HepG2 (cell line): ENCODE measurements around the gene PGRMC2. TPM values are rescaled to one million over a fixed set of nuclear protein-coding genes. Genes with fewer than 3 reads are reported as not detected.

Source experiments
- ATAC-seq: fragments of 200-7000 bp; cut with Tn5 transposase; 3 replicates; pipeline ENCODE4 v1.9.1; 2020; ENCODE audit warnings: mild to moderate bottlenecking, moderate library complexity
- BruUV-seq: library from RNA; stranded (reverse); fragments of 400-500 nt; replicated peaks from 2 replicates; lab custom pipeline; 2021; lab: Mats Ljungman, UMichigan
- CTCF ChIA-PET: fragments of 300-600 bp; formaldehyde crosslinking; extraction: SDS; loops from one replicate; lab custom pipeline; 2021; ENCODE audit warnings: low total read pairs, inconsistent platforms, low intra/inter-chr PET ratio; lab: Yijun Ruan, JAX
- POLR2A ChIA-PET: fragments of 350-600 bp; sonication (Branson Sonifier 250); formaldehyde crosslinking; loops from one replicate; lab custom pipeline; 2020; ENCODE audit warnings: antibody characterized with exemption, inconsistent platforms; lab: Yijun Ruan, JAX
- DNase-seq: peaks from one replicate; pipeline ENCODE4 v3.0.0-alpha.2; 2015; ENCODE audit warnings: low spot score
- FAIRE-seq: peaks from 3 replicates; lab custom pipeline; 2011; peaks lifted over from hg19 to GRCh38; lab: Jason Lieb, UNC
- H2AFZ ChIP-seq: one replicate; pipeline ENCODE4 v1.6.1; 2011; ENCODE audit warnings: low read length, inconsistent platforms
- H3K27ac ChIP-seq: fragments of 300-600 bp; 3 replicates; pipeline ENCODE4 v1.8.0; 2011; ENCODE audit warnings: mixed run types, mild to moderate bottlenecking, mixed read lengths, low read length, inconsistent platforms; ENCODE audit not compliant: insufficient read depth; ENCODE audit errors: extremely low read length
- H3K27me3 ChIP-seq, 2 experiments: fragments of 200-600 bp in 1 of 2; 2 replicates in 1 of 2; 3 replicates in 1 of 2; pipeline versions ENCODE4 v1.6.0 to v1.8.0; 2011; ENCODE audit warnings: low read length in 2 of 2, mild to moderate bottlenecking in 2 of 2, moderate library complexity in 2 of 2, inconsistent platforms in 1 of 2; ENCODE audit not compliant: insufficient read depth in 2 of 2, control insufficient read depth in 1 of 2
- H3K36me3 ChIP-seq, 2 experiments: fragments of 200-600 bp in 1 of 2; replicated peaks in 1 of 2; 2 replicates in 1 of 2; 3 replicates in 1 of 2; pipeline versions ENCODE4 v1.5.1 to v1.8.0; 2011; ENCODE audit warnings: low read length in 2 of 2, inconsistent platforms in 1 of 2; ENCODE audit not compliant: insufficient read depth in 2 of 2, control insufficient read depth in 1 of 2
- H3K4me1 ChIP-seq: 2 replicates; pipeline ENCODE4 v1.5.1; 2012; ENCODE audit warnings: low read length, inconsistent platforms; ENCODE audit not compliant: insufficient read depth
- H3K4me2 ChIP-seq: 2 replicates; pipeline ENCODE4 v1.6.0; 2011; ENCODE audit warnings: low read depth, low read length, inconsistent platforms
- H3K4me3 ChIP-seq, 3 experiments: fragments of 200-600 bp in 1 of 3; sonication (generic), shearing (Covaris generic) in 1 of 3; replicated peaks in 1 of 3; 2 replicates each; pipeline ENCODE4 v1.5.1; 2011 to 2016; ENCODE audit warnings: low read length in 3 of 3, inconsistent platforms in 2 of 3, low read depth in 2 of 3, mild to moderate bottlenecking in 2 of 3, control low read depth in 1 of 3, mixed read lengths in 1 of 3; ENCODE audit not compliant: insufficient read depth in 1 of 3
- H3K79me2 ChIP-seq: one replicate; pipeline ENCODE4 v1.6.1; 2011; ENCODE audit warnings: low read length, inconsistent platforms; ENCODE audit not compliant: insufficient read depth
- H3K9ac ChIP-seq: 2 replicates; pipeline ENCODE4 v1.6.0; 2011; ENCODE audit warnings: mild to moderate bottlenecking, low read depth, low read length, inconsistent platforms; ENCODE audit not compliant: insufficient read depth
- H3K9me3 ChIP-seq: 2 replicates; pipeline ENCODE4 v1.5.1; 2012; ENCODE audit warnings: mild to moderate bottlenecking, low read length
- H4K20me1 ChIP-seq: 2 replicates; pipeline ENCODE4 v1.6.0; 2011; ENCODE audit warnings: inconsistent platforms, mild to moderate bottlenecking, low read length, moderate library complexity; ENCODE audit not compliant: insufficient read depth
- BRCA1 ChIP-seq: sonication (generic); formaldehyde crosslinking; IDR thresholded peaks from 2 replicates; pipeline ENCODE4 v1.4.0; 2020; ENCODE audit warnings: missing genetic modification reagents
- GPN1 ChIP-seq: sonication (generic); formaldehyde crosslinking; IDR thresholded peaks from 2 replicates; pipeline ENCODE4 v1.5.1; 2020; ENCODE audit warnings: missing genetic modification reagents, borderline replicate concordance
- NFE2L1 ChIP-seq: sonication (generic); formaldehyde crosslinking; IDR thresholded peaks from 2 replicates; pipeline ENCODE4 v1.4.0; 2020; ENCODE audit warnings: missing genetic modification reagents, mild to moderate bottlenecking, borderline replicate concordance
- SRSF4 ChIP-seq: fragments of 200-400 bp; formaldehyde crosslinking; IDR thresholded peaks from one replicate; pipeline ENCODE4 v1.6.1; 2018; ENCODE audit warnings: mild to moderate bottlenecking, low read depth, low read length, moderate library complexity; ENCODE audit not compliant: poor library complexity, severe bottlenecking
- SSRP1 ChIP-seq: IDR thresholded peaks from 2 replicates; pipeline ENCODE4 v1.6.1; 2016; ENCODE audit warnings: control low read depth
- ZNF597 ChIP-seq: sonication (generic); formaldehyde crosslinking; IDR thresholded peaks from 2 replicates; pipeline ENCODE4 v1.5.0; 2020; ENCODE audit warnings: missing genetic modification reagents
- ZNF710 ChIP-seq: sonication (generic); formaldehyde crosslinking; IDR thresholded peaks from 2 replicates; pipeline ENCODE4 v1.5.0; 2020; ENCODE audit warnings: mild to moderate bottlenecking, missing genetic modification reagents, borderline replicate concordance
- ZNF770 ChIP-seq: sonication (generic); formaldehyde crosslinking; IDR thresholded peaks from 2 replicates; pipeline ENCODE4 v1.5.0; 2020; ENCODE audit warnings: mild to moderate bottlenecking, missing genetic modification reagents
- WGBS: methylation state at CpG from one replicate; pipeline ENCODE4 v1.1.6; 2017; ENCODE audit warnings: low lambda C conversion rate; 5-methylcytosine and 5-hydroxymethylcytosine counted together
- in situ Hi-C: cut with HindIII; loops from 2 replicates; pipeline ENCODE4 v1.10.0; 2017; ENCODE audit warnings: low pct_unique_long_range_greater_than_20kb; ENCODE audit not compliant: extremely low pct_ligation_motif_present
- intact Hi-C: fragments of 100-400 bp; cut with micrococcal nuclease; formaldehyde crosslinking; loops from one replicate; pipeline ENCODE4 v1.10.0; 2022; ENCODE audit not compliant: unreplicated experiment
- polyA plus RNA-seq, 8 experiments: library from polyadenylated mRNA; depleted of rRNA in 3 of 8; stranded (reverse) in 7 of 8; unstranded in 1 of 8; fragments of >200 nt; fragmentation: Illumina TruSeq in 4 of 8; extraction: Trizol in 4 of 8; gene quantifications; 2 replicates each; pipeline versions ENCODE4 v1.2.1 to v1.2.3, GENCODE V29; 2011 to 2016; ENCODE audit warnings: low read depth in 4 of 8, missing spikeins in 1 of 8, mixed read lengths in 1 of 8; ENCODE audit not compliant: insufficient read depth in 1 of 8
- total RNA-seq, 5 experiments: library from RNA; depleted of rRNA; stranded (reverse); fragments of >200 nt; fragmentation: Illumina TruSeq; extraction: Trizol; gene quantifications; 2 replicates each; pipeline ENCODE4 v1.2.3, GENCODE V29; 2016; ENCODE audit warnings: low read depth in 1 of 5

Gene PGRMC2
- total and polyA plus RNA-seq, 2 of the 13 experiments (the other 11 are each of a cell fraction or from before 2014, with no cell fraction given), result 16.0 to 19.8 TPM

GRCh38 chr4:128227991-128228571 lies 59.5 kb downstream of the PGRMC2 start:
- H3K79me2 ChIP-seq, result no peaks in the 10 kb centered on the region
- H3K9me3 ChIP-seq, result no peaks in the 10 kb centered on the region
- ChIA-PET POLR2A (no interaction called here), CTCF (no interaction called here)
- no peak overlapping the region for H3K27ac ChIP-seq
- intact Hi-C loops, result no loop called here
- H3K27me3 ChIP-seq, result no peaks in the 10 kb centered on the region
- no peak overlapping the region for H3K4me2 ChIP-seq
- WGBS, result 44% methylated on average over 2 of the region's 2 CpGs
- H3K4me3 ChIP-seq, result no peak overlapping the region
- BruUV-seq, result no TSS peak
- FAIRE-seq (no peak), ATAC-seq (no peak), DNase-seq (no peak)
- in situ Hi-C loops, result no loop called here
- H4K20me1 ChIP-seq, result no peaks in the 10 kb centered on the region
- H3K9ac ChIP-seq, result no peak overlapping the region
- no peak for TF ChIP-seq ZNF597 (CRISPR knock-in tag)
- no peak for TF ChIP-seq GPN1
- TF ChIP-seq ZNF770 (CRISPR knock-in tag), result no peak
- TF ChIP-seq NFE2L1 (CRISPR knock-in tag), result no peak
- TF ChIP-seq SSRP1, result no peak
- no peak for TF ChIP-seq SRSF4
- TF ChIP-seq BRCA1 (CRISPR knock-in tag), result no peak
- no peak for TF ChIP-seq ZNF710
- no peaks in the 10 kb centered on the region for H3K36me3 ChIP-seq
- no peaks in the 10 kb centered on the region for H3K4me1 ChIP-seq
- H2AFZ ChIP-seq, result no peak overlapping the region
